ENCODE data around the gene SMPD3.

The SMPD3 gene

DNA sequence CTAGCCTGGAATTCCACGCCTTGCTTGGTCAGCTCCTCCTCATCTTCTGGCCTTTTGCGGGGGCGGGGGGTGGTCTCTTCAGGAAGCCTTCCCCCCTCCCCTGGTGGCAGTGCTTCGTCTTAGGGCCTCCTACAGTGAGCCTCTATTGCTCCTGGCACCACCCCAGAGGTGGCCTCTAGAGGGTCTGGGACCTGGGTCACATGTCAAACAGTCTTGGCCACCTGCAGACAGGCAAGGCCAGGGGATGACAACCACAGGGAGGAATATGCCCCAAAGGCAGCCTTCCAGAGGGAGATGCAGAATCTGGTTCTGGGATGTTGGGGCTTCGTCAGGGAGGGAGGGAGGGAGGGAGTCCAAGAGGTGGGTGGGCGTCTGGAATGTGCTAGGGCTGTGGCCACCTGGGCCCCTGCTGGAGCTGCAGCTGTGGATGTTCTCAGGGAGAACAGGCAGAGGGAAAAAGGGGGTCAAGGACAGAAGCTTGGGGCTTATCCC is 50.6 kb downstream of the SMPD3 start:
- 76 to 78% methylated on average over 6 of the region's 6 CpGs for WGBS, 2 experiments
- Histone ChIP-seq H3K9me3 (ENCODE audit: control insufficient read depth, low read length) (no peaks in the 10 kb centered on the region), H3K4me3 (ENCODE audit: insufficient read depth, low read depth, low read length) (no peak overlapping the region), H3K27me3 (ENCODE audit: control insufficient read depth, insufficient read depth, low read length, poor library complexity, severe bottlenecking) (no peaks in the 10 kb centered on the region), H3K27ac (ENCODE audit: insufficient read depth, low read depth, low read length, poor library complexity, severe bottlenecking) (no peak overlapping the region), H3K4me1 (ENCODE audit: control insufficient read depth, insufficient read depth, low read length) (peaks cover 16% of the 10 kb centered on the region), H3K36me3 (ENCODE audit: control insufficient read depth, insufficient read depth, low read length) (no peaks in the 10 kb centered on the region)

DNA sequence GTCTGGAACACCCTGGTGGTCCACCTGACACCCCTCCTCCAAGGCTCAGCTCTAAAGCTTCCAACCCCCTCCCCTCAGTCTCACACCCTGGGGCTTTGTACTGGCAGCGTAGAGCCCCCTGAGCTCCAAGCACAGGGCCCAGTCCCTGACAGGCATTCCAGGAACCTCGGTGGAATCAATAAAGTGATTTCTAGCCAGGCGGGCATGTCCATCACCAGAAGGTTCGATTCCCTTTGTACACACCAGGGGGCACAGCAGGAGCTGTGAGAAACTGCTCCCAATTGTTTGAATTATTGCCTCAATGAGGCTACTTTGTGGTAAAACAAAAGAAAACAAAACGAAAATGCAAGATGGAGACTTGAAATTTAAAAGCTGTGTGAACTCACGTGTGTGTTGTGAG is 51.8 kb downstream of the SMPD3 start:
- WGBS, 2 experiments: 45 to 59% methylated on average over 6 of the region's 6 CpGs
- no peaks in the 10 kb centered on the region for H3K36me3 ChIP-seq (ENCODE audit: control insufficient read depth, insufficient read depth, low read length)

DNA sequence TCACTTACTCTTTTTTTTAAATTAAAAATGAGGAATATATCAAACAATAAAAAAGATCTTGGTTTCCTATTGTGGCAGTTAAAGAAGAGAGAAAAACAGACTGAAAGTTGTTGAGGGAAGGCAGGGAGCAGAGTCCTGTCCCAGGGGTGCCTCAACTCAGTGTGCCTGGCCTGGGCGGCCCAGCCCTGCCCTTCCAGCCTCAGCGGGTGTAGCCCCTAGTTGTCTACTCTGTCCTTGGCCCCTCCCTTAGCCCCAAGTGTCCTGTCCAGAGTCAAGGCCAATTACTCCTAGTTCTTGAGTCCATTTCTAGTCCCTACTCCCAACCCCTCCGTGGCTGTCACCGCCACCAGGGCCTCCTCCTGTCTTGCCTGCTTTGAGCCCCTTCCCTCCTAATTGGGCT is 52.5 kb downstream of the SMPD3 start:
- Histone ChIP-seq H3K4me1 (ENCODE audit: control insufficient read depth, insufficient read depth, low read length) (peaks cover 16% of the 10 kb centered on the region), H3K4me3 (ENCODE audit: insufficient read depth, low read depth, low read length) (no peak overlapping the region)
- WGBS, 2 experiments: 82 to 84% methylated on average over 4 of the region's 4 CpGs

More for the DNA sequence above, 51.8 kb downstream of the SMPD3 start:
- Histone ChIP-seq H3K4me1 (ENCODE audit: control insufficient read depth, insufficient read depth, low read length) (peaks cover 16% of the 10 kb centered on the region), H3K27ac (ENCODE audit: insufficient read depth, low read depth, low read length, poor library complexity, severe bottlenecking) (no peak overlapping the region), H3K27me3 (ENCODE audit: control insufficient read depth, insufficient read depth, low read length, poor library complexity, severe bottlenecking) (no peaks in the 10 kb centered on the region), H3K4me3 (ENCODE audit: insufficient read depth, low read depth, low read length) (no peak overlapping the region), H3K9me3 (ENCODE audit: control insufficient read depth, low read length) (no peaks in the 10 kb centered on the region)

DNA sequence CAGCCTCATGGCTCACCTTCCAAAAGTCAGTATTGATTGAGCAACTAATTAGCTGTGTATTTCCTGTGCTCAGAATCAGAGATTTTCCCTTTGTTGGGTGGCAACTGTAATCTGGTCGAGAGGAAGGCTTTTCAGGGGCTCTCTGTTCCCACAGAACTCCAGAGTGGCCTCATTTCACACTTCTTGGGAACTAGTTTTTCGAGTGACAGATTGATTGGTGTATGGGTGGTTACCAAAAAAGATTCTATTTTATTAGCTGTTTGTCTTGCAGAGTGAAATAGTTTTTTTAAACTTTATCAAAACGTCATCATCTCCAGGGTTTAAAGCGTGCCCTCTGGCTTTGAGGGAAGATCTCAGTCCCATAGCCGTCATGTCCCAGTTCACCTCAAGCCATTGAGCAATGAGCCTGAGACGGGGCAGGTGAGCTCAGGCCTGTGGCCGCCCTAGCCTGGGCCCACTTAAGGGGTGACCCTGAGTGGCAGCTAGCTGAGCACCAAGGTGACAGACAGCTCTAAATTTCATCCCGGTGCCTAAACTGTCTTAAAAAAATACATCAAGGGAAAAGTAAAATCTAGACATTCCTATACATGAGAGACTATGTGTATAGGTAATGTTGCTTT is 53.0 kb downstream of the SMPD3 start:
- WGBS, 2 experiments: 92% methylated on average over 7 to 8 of the region's 8 CpGs
- Histone ChIP-seq H3K4me1 (ENCODE audit: control insufficient read depth, insufficient read depth, low read length) (peaks cover 16% of the 10 kb centered on the region), H3K4me3 (ENCODE audit: insufficient read depth, low read depth, low read length) (no peak overlapping the region), H3K27ac (ENCODE audit: insufficient read depth, low read depth, low read length, poor library complexity, severe bottlenecking) (no peak overlapping the region), H3K27me3 (ENCODE audit: control insufficient read depth, insufficient read depth, low read length, poor library complexity, severe bottlenecking) (no peaks in the 10 kb centered on the region), H3K9me3 (ENCODE audit: control insufficient read depth, low read length) (no peaks in the 10 kb centered on the region), H3K36me3 (ENCODE audit: control insufficient read depth, insufficient read depth, low read length) (no peaks in the 10 kb centered on the region)

More for the DNA sequence above, 52.5 kb downstream of the SMPD3 start:
- Histone ChIP-seq H3K27ac (ENCODE audit: insufficient read depth, low read depth, low read length, poor library complexity, severe bottlenecking) (no peak overlapping the region), H3K9me3 (ENCODE audit: control insufficient read depth, low read length) (no peaks in the 10 kb centered on the region), H3K27me3 (ENCODE audit: control insufficient read depth, insufficient read depth, low read length, poor library complexity, severe bottlenecking) (no peaks in the 10 kb centered on the region), H3K36me3 (ENCODE audit: control insufficient read depth, insufficient read depth, low read length) (no peaks in the 10 kb centered on the region)

DNA sequence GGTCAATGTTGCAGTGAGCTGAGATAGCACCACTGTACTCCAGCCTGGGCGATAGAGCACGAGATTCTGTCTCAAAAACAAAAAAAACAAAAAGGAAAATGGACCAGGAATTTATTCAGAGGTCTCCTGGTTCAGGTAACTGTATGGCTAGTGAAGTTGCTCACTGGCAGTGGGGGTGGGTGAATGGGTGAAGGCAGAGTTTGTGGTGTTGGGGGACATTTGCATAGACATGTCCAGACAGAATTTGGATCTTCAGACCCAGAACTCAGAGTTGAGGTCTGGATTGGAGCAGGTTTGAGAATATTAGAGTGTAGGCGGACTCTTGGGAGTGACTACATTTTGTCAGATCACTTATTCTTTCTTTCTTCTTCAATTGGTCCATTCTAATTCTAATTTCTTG is 55.0 kb downstream of the SMPD3 start:
- no peak overlapping the region for H3K4me3 ChIP-seq (ENCODE audit: insufficient read depth, low read depth, low read length)
- no peak overlapping the region for H3K27ac ChIP-seq (ENCODE audit: insufficient read depth, low read depth, low read length, poor library complexity, severe bottlenecking)
- H3K36me3 ChIP-seq (ENCODE audit: control insufficient read depth, insufficient read depth, low read length): no peaks in the 10 kb centered on the region
- H3K27me3 ChIP-seq (ENCODE audit: control insufficient read depth, insufficient read depth, low read length, poor library complexity, severe bottlenecking): no peaks in the 10 kb centered on the region
- WGBS, 2 experiments: 93% methylated on average over 2 to 3 of the region's 3 CpGs
- H3K9me3 ChIP-seq (ENCODE audit: control insufficient read depth, low read length): no peaks in the 10 kb centered on the region
- peaks cover 17% of the 10 kb centered on the region for H3K4me1 ChIP-seq (ENCODE audit: control insufficient read depth, insufficient read depth, low read length)

DNA sequence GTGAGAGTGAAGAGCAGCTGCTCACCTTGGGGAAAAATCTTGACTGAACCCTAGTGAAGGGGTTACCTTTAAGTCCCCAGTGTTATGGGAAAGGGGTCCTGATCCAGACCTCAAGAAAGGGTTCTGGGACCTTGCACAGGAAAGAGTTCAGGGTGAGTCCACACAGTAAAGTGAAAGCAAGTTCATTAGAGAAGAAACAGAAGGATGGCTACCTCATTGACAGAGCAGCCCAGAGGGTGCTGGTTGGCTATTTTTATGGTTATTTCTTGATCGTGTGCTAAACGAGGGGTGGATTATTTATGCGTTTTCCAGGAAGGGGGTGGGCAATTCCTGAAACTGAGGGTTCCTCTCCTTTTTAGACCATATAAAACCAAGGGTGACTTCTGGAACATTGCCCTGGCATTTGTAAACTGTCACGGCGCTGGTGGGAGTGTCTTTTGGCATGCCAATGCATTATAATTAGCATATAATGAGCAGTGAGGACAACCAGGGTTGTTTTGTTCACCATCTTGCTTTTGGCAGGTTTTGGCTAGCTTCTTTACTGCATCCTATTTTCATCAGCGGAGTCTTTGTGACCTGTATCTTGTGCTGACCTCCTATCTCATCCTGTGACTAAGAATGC is 58.4 kb downstream of the SMPD3 start:
- Histone ChIP-seq H3K4me1 (ENCODE audit: control insufficient read depth, insufficient read depth, low read length) (peaks cover 9% of the 10 kb centered on the region), H3K9me3 (ENCODE audit: control insufficient read depth, low read length) (no peaks in the 10 kb centered on the region), H3K4me3 (ENCODE audit: insufficient read depth, low read depth, low read length) (no peak overlapping the region), H3K36me3 (ENCODE audit: control insufficient read depth, insufficient read depth, low read length) (no peaks in the 10 kb centered on the region), H3K27ac (ENCODE audit: insufficient read depth, low read depth, low read length, poor library complexity, severe bottlenecking) (no peak overlapping the region), H3K27me3 (ENCODE audit: control insufficient read depth, insufficient read depth, low read length, poor library complexity, severe bottlenecking) (no peaks in the 10 kb centered on the region)
- 77 to 89% methylated on average over 6 of the region's 6 CpGs for WGBS, 2 experiments

DNA sequence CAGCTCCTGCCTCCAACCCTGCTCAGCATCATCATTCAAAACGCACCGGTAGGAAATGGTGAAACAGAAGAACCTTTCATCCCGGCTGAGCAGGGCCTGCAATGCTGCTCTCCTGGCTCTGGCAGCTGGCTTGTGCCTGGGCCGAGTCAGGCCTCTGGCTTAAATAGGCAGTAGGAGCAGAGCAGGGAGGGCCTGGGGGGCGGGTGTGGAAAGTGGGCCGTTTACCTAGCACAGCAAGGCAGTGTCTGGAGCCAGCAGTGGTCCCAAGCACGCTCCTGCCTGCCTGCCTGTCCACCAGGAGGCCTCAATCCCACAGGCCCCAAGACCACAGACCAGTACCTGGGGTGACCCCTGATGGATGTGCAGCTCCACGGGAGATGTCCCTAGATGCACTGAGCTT is 59.3 kb downstream of the SMPD3 start:
- 70 to 76% methylated on average over 8 of the region's 8 CpGs for WGBS, 2 experiments
- H3K27ac ChIP-seq (ENCODE audit: insufficient read depth, low read depth, low read length, poor library complexity, severe bottlenecking): no peak overlapping the region
- H3K27me3 ChIP-seq (ENCODE audit: control insufficient read depth, insufficient read depth, low read length, poor library complexity, severe bottlenecking): no peaks in the 10 kb centered on the region
- H3K36me3 ChIP-seq (ENCODE audit: control insufficient read depth, insufficient read depth, low read length): no peaks in the 10 kb centered on the region
- H3K4me1 ChIP-seq (ENCODE audit: control insufficient read depth, insufficient read depth, low read length): peaks cover 13% of the 10 kb centered on the region
- H3K4me3 ChIP-seq (ENCODE audit: insufficient read depth, low read depth, low read length): no peak overlapping the region
- H3K9me3 ChIP-seq (ENCODE audit: control insufficient read depth, low read length): no peaks in the 10 kb centered on the region

DNA sequence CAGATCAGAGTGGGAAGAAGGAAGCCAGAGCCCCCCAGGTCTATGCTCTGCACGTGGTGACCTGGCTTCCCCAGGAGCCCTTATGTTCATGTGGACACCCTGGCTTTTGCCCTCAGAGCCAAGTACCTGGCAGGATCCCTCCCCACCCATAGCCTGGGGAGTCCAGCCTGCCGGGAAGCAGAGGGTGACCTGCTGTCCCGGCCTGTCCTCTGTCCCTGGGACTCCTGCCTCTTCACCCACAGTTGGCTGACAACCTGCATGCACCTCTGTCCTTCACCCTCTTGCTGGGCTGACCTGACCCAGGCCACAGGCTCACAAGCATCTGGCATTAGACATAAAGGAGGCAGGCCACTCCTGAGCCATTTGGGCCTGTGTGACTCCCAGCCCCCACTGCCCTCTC is 60.2 kb downstream of the SMPD3 start:
- H3K27ac ChIP-seq (ENCODE audit: insufficient read depth, low read depth, low read length, poor library complexity, severe bottlenecking): no peak overlapping the region
- no peak overlapping the region for H3K4me3 ChIP-seq (ENCODE audit: insufficient read depth, low read depth, low read length)
- H3K27me3 ChIP-seq (ENCODE audit: control insufficient read depth, insufficient read depth, low read length, poor library complexity, severe bottlenecking): no peaks in the 10 kb centered on the region
- no peaks in the 10 kb centered on the region for H3K9me3 ChIP-seq (ENCODE audit: control insufficient read depth, low read length)
- no peaks in the 10 kb centered on the region for H3K36me3 ChIP-seq (ENCODE audit: control insufficient read depth, insufficient read depth, low read length)
- WGBS, 2 experiments: 88 to 89% methylated on average over 3 of the region's 3 CpGs
- H3K4me1 ChIP-seq (ENCODE audit: control insufficient read depth, insufficient read depth, low read length): peaks cover 13% of the 10 kb centered on the region

DNA sequence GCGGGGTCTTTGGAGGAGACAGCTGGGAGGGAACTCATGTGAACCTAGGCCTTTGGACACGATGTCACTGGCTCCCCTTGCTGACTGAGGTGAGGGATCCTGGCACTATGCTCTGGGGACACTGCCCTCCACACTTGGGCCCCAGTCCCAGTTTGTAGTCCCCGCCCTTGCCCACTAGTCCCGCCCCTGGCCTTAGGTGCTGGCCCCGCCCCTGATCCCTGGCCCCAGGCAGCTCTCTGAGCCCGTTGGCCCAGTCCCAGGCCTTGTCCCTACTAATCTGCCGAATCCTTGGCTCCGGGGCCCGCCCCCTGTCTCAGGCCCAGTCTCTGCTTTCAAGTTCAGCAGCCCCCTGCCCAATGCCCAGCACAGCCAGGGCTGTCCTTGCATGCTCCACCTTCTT is 61.0 kb downstream of the SMPD3 start:
- Histone ChIP-seq H3K36me3 (ENCODE audit: control insufficient read depth, insufficient read depth, low read length) (no peaks in the 10 kb centered on the region), H3K4me3 (ENCODE audit: insufficient read depth, low read depth, low read length) (no peak overlapping the region), H3K27me3 (ENCODE audit: control insufficient read depth, insufficient read depth, low read length, poor library complexity, severe bottlenecking) (no peaks in the 10 kb centered on the region), H3K4me1 (ENCODE audit: control insufficient read depth, insufficient read depth, low read length) (peaks cover 13% of the 10 kb centered on the region), H3K9me3 (ENCODE audit: control insufficient read depth, low read length) (no peaks in the 10 kb centered on the region), H3K27ac (ENCODE audit: insufficient read depth, low read depth, low read length, poor library complexity, severe bottlenecking) (no peak overlapping the region)
- WGBS, 2 experiments: 85 to 86% methylated on average over 9 of the region's 9 CpGs

DNA sequence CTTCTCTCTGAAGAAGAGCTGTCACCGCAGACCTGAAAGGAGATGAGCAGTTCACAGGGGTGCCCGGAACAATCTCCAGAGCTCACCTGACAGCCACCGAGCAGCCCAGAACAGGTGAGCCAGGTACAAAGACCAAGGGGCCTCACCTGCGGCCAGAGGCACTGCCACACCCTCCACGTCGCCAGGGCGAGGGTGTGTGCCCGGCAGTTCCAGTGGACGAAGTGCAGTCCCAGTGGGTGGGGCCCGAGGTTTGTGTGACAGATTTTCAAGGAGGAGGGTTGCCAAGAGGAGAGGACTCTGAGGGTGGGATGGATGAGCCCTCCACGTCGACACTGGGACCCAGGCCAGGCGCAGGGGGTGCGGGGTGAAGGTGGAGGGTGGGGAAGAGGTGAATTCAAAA is 61.7 kb downstream of the SMPD3 start:
- Histone ChIP-seq H3K4me3 (ENCODE audit: insufficient read depth, low read depth, low read length) (no peak overlapping the region), H3K27me3 (ENCODE audit: control insufficient read depth, insufficient read depth, low read length, poor library complexity, severe bottlenecking) (no peaks in the 10 kb centered on the region), H3K4me1 (ENCODE audit: control insufficient read depth, insufficient read depth, low read length) (peaks cover 13% of the 10 kb centered on the region), H3K36me3 (ENCODE audit: control insufficient read depth, insufficient read depth, low read length) (no peaks in the 10 kb centered on the region), H3K27ac (ENCODE audit: insufficient read depth, low read depth, low read length, poor library complexity, severe bottlenecking) (no peak overlapping the region), H3K9me3 (ENCODE audit: control insufficient read depth, low read length) (no peaks in the 10 kb centered on the region)
- 94 to 95% methylated on average over 14 of the region's 14 CpGs for WGBS, 2 experiments

Data from ectodermal cell (in vitro differentiated cells).